GM13977 (cell line): ENCODE data around the gene TMEM72.
A peak's percentile ranks its signal among the peaks of the same experiment; 100 is the strongest.

Source experiments
- DNase-seq: peaks from one replicate; pipeline ENCODE4 v3.0.0; 2012; ENCODE audit warnings: low spot score
- CTCF ChIP-seq: IDR thresholded peaks from 2 replicates; pipeline ENCODE4 v1.5.1; 2012; ENCODE audit warnings: mild to moderate bottlenecking, control low read depth; ENCODE audit not compliant: insufficient read depth; ENCODE audit errors: extremely low read depth, missing control alignments
- in situ Hi-C: fragments of 300-500 bp; cut with MboI; formaldehyde crosslinking; loops from one replicate; pipeline ENCODE4 v1.12.0; 2022; ENCODE audit warnings: low sequenced_read_pairs, low pct_unique_long_range_greater_than_20kb, mixed read lengths, inconsistent platforms; ENCODE audit not compliant: unreplicated experiment

The TMEM72 gene

GRCh38 chr10:44981172-44982113 lies 70.3 kb downstream of the TMEM72 start:
- in situ Hi-C loops: no loop called here
- no peak for TF ChIP-seq CTCF
- DNase-seq: peak; percentile 64

GRCh38 chr10:44982114-44982460 lies 71.0 kb downstream of the TMEM72 start:
- DNase-seq: no peak
- in situ Hi-C loops: no loop called here
- TF ChIP-seq CTCF: no peak

- in situ Hi-C loops: no loop called here
- TF ChIP-seq CTCF: no peak
- DNase-seq: no peak
These were observed 71.4 kb downstream of the TMEM72 start for GRCh38 chr10:44982496-44982895.

- TF ChIP-seq CTCF: no peak
- in situ Hi-C loops: no loop called here
- no peak for DNase-seq
These were observed 72.1 kb downstream of the TMEM72 start for GRCh38 chr10:44983066-44983894.

- DNase-seq: no peak
- in situ Hi-C loops: no loop called here
- TF ChIP-seq CTCF: no peak
These were observed 72.8 kb downstream of the TMEM72 start for GRCh38 chr10:44983895-44984278.

GRCh38 chr10:44984671-44985101 lies 73.5 kb downstream of the TMEM72 start:
- no peak for TF ChIP-seq CTCF
- in situ Hi-C loops: no loop called here
- no peak for DNase-seq
